ENCODE data around the gene SELL. TPM values are rescaled to one million over a fixed set of nuclear protein-coding genes. Genes with fewer than 3 reads are reported as not detected.
"Not testable (repeated sequence)": the region's sequence is repeated elsewhere in the genome, so short reads cannot be mapped to it uniquely, and the experiment has no call there.

SELL gene
- total and polyA plus RNA-seq, 2 experiments from 2014 or later: not detected

GRCh38 chr1:169722779-169723178 is 11.4 kb upstream of the SELL start:
- Histone ChIP-seq H3K9me3 (ENCODE audit: low read depth) (no peaks in the 10 kb centered on the region), H3K36me3 (no peaks in the 10 kb centered on the region), H3K4me1 (ENCODE audit: low read depth) (no peaks in the 10 kb centered on the region), H3K27ac (no peak overlapping the region), H3K27me3 (no peaks in the 10 kb centered on the region), H3K4me3 (no peak overlapping the region)
- DNase-seq (ENCODE audit: low read depth in 1 of 2, low spot score in 1 of 2): no peak
- TF ChIP-seq, protein P1, sequence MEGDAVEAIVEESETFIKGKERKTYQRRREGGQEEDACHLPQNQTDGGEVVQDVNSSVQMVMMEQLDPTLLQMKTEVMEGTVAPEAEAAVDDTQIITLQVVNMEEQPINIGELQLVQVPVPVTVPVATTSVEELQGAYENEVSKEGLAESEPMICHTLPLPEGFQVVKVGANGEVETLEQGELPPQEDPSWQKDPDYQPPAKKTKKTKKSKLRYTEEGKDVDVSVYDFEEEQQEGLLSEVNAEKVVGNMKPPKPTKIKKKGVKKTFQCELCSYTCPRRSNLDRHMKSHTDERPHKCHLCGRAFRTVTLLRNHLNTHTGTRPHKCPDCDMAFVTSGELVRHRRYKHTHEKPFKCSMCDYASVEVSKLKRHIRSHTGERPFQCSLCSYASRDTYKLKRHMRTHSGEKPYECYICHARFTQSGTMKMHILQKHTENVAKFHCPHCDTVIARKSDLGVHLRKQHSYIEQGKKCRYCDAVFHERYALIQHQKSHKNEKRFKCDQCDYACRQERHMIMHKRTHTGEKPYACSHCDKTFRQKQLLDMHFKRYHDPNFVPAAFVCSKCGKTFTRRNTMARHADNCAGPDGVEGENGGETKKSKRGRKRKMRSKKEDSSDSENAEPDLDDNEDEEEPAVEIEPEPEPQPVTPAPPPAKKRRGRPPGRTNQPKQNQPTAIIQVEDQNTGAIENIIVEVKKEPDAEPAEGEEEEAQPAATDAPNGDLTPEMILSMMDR (IDR thresholded peaks at IDR 0.05; ENCODE audit: low read depth, low read length): no peak

DNA sequence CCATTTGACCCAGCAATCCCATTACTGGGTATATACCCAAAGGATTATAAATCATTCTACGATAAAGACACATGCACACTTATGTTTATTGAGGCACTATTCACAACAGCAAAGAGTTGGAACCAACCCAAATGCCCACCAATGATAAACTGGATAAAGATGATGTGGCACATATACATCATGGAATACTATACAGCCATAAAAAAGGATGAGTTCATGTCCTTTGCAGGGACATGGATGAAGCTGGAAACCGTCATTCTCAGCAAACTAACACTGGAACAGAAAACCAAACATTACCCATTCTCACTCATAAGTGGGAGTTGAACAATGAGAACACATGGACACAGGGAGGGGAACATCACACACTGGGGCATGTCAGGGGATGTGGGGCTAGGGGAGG is 3.7 kb upstream of the SELL start:
- H3K27ac ChIP-seq; H3K4me3 ChIP-seq; H3K27me3 ChIP-seq; DNase-seq (ENCODE audit: low read depth in 1 of 2, low spot score in 1 of 2); H3K9me3 ChIP-seq (ENCODE audit: low read depth); H3K4me1 ChIP-seq (ENCODE audit: low read depth); H3K36me3 ChIP-seq: not testable (repeated sequence)

GRCh38 chr1:169713090-169713489 is 1.7 kb upstream of the SELL start:
- H3K9me3 ChIP-seq (ENCODE audit: low read depth); H3K27ac ChIP-seq; DNase-seq (ENCODE audit: low read depth in 1 of 2, low spot score in 1 of 2); H3K4me1 ChIP-seq (ENCODE audit: low read depth); H3K4me3 ChIP-seq; H3K36me3 ChIP-seq: not testable (repeated sequence)
- H3K27me3 ChIP-seq: peaks cover 21% of the 10 kb centered on the region

- Histone ChIP-seq H3K36me3 (no peaks in the 10 kb centered on the region), H3K9me3 (ENCODE audit: low read depth) (no peaks in the 10 kb centered on the region), H3K4me1 (ENCODE audit: low read depth) (peaks cover 3% of the 10 kb centered on the region), H3K4me3 (no peak overlapping the region), H3K27ac (no peak overlapping the region), H3K27me3 (peaks cover 30% of the 10 kb centered on the region)
- no peak for DNase-seq (ENCODE audit: low read depth in 1 of 2, low spot score in 1 of 2)
- TF ChIP-seq, protein P1 (IDR thresholded peaks at IDR 0.05; ENCODE audit: low read depth, low read length): no peak
Measured at GRCh38 chr1:169712309-169712631, 850 bp upstream of the SELL start.

DNA sequence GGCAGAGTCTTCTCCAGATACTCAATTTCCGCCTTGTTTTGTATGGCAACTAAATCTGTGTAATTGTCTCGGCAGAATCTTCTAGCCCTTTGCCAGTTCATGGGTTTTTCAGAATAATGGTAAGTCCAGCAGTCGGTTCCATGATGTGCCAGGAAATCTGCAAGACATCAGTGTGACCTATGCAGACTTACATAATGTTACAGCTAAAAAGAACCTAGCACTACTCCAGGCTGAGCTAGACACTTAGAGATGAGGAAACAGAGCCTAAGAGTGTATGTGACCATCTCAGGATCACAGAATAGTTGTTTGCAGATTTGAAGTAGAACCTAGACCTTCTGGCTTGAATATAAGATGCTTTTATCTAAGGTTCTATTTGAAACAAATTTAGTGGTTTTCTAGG is 2.8 kb downstream of the SELL start:
- Histone ChIP-seq H3K4me1 (ENCODE audit: low read depth) (peaks cover 3% of the 10 kb centered on the region), H3K9me3 (ENCODE audit: low read depth) (no peaks in the 10 kb centered on the region), H3K4me3 (no peak overlapping the region), H3K27ac (no peak overlapping the region), H3K36me3 (no peaks in the 10 kb centered on the region), H3K27me3 (peaks cover 57% of the 10 kb centered on the region)
- TF ChIP-seq, protein P1 (IDR thresholded peaks at IDR 0.05; ENCODE audit: low read depth, low read length): no peak
- no peak for DNase-seq (ENCODE audit: low read depth in 1 of 2, low spot score in 1 of 2)

DNA sequence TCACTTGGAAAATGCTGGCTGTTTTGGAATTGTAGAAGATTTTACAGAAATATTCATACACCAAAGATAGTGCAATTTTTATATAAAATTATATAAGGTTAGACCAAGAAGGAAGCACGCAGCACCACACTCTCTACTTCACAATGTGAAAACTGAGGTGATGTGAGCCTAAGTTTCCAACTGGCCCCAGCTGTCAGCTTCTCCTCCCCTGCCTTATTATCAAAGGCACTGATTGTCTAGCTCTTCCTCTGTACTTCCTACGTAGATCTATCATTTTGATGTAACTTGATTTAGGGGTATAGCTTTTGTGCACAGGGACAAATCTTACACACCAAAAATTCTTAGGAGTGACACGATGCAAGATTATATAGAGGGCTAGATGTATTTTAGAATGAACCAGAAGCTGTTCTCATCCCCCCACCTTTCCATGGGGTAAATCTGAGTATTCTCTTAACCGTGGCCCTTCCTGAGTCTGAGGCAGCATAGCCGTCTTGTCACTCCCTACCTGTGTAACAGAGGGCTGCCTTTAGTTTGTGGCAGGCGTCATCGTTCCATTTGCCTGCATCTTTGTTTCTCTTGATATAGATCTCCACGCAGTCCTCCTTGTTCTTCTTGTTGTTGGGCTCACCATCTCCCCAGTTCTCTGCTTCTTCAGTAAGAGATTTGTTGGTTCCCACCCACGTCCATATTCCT is 3.4 kb downstream of the SELL start:
- Histone ChIP-seq H3K27ac (no peak overlapping the region), H3K27me3 (peaks cover 57% of the 10 kb centered on the region), H3K4me3 (no peak overlapping the region), H3K9me3 (ENCODE audit: low read depth) (no peaks in the 10 kb centered on the region), H3K36me3 (no peaks in the 10 kb centered on the region), H3K4me1 (ENCODE audit: low read depth) (peaks cover 3% of the 10 kb centered on the region)
- DNase-seq (ENCODE audit: low read depth in 1 of 2, low spot score in 1 of 2): no peak
- TF ChIP-seq, protein P1 (IDR thresholded peaks at IDR 0.05; ENCODE audit: low read depth, low read length): no peak

DNA sequence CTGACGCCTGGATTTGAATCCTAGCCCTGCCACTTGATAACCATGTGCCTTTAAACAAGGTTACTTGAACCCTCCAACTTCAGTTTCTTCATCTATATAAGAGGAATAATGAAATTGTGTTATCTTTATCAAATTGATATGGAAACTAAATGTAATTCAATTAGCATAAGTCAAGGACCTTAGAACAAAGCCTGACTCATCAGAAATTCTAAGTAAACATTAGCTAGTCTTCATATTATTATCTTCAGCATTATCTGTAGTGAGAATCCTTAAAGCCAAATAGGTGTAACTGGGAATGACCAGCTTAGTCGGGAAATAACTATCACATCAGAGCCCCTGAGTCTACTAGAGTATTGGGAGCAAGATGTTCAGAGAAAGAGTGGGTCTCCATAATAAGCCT is 6.6 kb downstream of the SELL start:
- no peak for DNase-seq (ENCODE audit: low read depth in 1 of 2, low spot score in 1 of 2)
- H3K4me1 ChIP-seq (ENCODE audit: low read depth): no peaks in the 10 kb centered on the region
- H3K4me3 ChIP-seq: no peak overlapping the region
- no peaks in the 10 kb centered on the region for H3K9me3 ChIP-seq (ENCODE audit: low read depth)
- no peaks in the 10 kb centered on the region for H3K36me3 ChIP-seq
- peaks cover 47% of the 10 kb centered on the region for H3K27me3 ChIP-seq
- TF ChIP-seq, protein P1 (IDR thresholded peaks at IDR 0.05; ENCODE audit: low read depth, low read length): no peak
- H3K27ac ChIP-seq: no peak overlapping the region

Measured in cardiac muscle cell (in vitro differentiated cells and primary cell).